Panc1 (cell line): ENCODE measurements around the gene TMEM132C.

Experiments
- CTCF ChIP-seq: fragments of 450-650 bp; IDR thresholded peaks from 2 replicates; pipeline ENCODE4 v1.5.1; 2017; ENCODE audit warnings: mild to moderate bottlenecking
- POLR2AphosphoS5 ChIP-seq: IDR thresholded peaks from 2 replicates; pipeline ENCODE4 v1.6.1; 2012; ENCODE audit warnings: mild to moderate bottlenecking, low read depth, low read length, moderate library complexity
- SIN3A ChIP-seq: IDR thresholded peaks from 2 replicates; pipeline ENCODE4 v1.6.1; 2012; ENCODE audit warnings: low read depth, mild to moderate bottlenecking, low read length, moderate library complexity, borderline replicate concordance; ENCODE audit not compliant: insufficient read depth

DNA sequence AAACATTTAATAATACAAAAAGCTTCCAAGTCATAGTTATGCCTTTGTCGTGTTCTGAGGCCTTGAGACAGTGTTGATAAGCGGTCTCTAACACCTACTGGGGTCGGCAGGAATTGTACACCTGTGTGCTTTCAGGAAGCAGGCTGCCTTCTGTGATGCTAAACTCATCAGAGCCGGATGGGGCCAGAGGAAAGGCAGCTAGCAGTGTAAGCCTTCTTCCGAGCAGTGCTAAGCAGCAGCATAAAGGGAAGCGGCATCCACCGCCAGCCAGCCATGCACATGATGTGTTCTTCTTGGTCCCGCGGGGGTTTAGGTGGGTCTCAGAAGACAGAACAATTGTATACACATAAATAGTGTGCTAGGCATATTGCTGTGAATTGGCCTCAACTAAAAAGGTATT is 397.5 kb downstream of the TMEM132C start:
- TF ChIP-seq POLR2AphosphoS5 (no peak), CTCF (no peak), SIN3A (no peak)
